ENCODE data around the gene MT1HL1. TPM values are rescaled to one million over a fixed set of nuclear protein-coding genes. Genes with fewer than 3 reads are reported as not detected.
"Not testable (repeated sequence)": the region's sequence is repeated elsewhere in the genome, so short reads cannot be mapped to it uniquely, and the experiment has no call there.

MT1HL1 gene
- total RNA-seq, 1 experiment from 2014 or later, result not detected

GRCh38 chr1:237018896-237019295, 14.7 kb upstream of the MT1HL1 start:
- DNase-seq (ENCODE audit: low read depth), result no peak

DNA sequence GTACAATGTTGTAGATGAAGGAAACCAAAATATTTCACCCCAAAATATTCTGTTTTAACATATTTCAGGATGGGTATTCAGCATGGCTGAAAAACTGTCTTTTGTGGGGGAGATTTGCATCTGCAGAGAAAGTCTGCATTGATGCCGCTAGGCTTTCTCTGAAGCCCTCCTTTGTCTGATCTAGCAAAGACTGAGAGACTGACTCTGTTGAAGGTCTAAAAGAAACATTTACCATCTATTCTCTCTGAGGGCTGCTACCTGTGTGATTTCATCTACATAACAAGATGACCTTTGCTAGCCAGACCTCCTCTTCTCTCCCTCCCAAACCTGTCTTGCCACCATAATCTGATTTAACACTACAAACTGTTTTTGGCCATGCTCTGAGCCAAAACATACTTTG, 12.4 kb upstream of the MT1HL1 start:
- no peak for DNase-seq (ENCODE audit: low read depth)

- no peak for DNase-seq (ENCODE audit: low read depth)
These were observed 9.4 kb upstream of the MT1HL1 start for GRCh38 chr1:237013608-237014007.

- peak; percentile 91 for DNase-seq (ENCODE audit: low read depth)
These were observed 8.6 kb upstream of the MT1HL1 start for GRCh38 chr1:237012788-237013383.

DNA sequence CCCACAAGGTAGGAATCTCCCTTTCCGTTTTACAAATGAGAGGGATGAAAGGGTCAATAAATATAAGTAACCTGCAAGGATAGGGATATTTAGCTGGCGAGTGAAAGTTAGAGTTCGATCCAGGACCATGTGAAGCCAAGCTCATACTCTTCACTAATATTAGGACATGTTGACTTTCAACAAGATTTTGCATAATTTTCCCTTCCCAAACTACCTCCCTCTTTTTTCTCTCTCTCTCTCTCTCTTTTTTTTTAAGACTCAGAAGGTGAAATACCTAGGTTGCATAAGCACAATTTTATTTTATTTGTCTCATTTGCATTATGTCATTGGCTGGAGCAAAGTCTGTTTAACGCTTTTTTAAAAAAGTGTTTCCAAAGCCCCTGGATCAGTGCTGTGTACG, 8.1 kb upstream of the MT1HL1 start:
- no peak for DNase-seq (ENCODE audit: low read depth)

DNA sequence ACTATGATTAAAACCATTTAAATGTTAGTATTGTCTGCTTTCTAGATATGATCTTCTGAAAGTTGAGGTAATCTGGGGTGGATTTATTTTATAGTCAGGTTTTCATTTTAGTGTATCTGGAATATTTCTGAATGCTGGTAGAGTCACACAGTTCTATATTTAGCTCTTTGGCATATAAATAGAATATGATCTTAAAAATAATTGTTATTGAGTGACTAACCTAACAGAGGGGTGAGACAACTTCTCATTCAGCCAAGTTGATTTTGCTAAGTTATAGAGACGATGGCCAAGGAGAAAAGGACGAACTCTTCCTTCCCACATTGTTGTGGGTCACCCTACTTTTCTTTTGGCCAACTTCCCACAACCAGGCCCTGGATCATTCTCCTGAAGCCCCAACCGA, 7.2 kb upstream of the MT1HL1 start:
- DNase-seq (ENCODE audit: low read depth), result no peak

DNA sequence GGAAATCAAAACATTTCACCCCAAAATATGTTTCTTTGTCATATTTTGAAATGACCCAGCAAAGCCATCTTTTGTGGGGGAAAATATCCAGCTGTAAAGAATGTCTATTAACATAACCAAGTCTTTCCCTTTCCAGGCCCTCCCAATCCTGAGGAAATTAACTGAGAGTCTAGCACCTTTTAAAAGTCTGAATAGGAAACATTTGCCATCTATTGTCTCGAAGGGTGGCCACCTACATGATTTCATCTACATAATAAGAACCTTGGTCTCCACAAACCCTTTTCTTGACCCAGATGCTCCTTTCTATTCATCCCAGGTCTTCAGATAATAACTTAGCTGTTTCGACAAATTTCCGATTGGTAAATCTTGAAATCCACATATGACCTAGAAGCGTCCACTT, 5.4 kb upstream of the MT1HL1 start:
- no peak for DNase-seq (ENCODE audit: low read depth)

DNA sequence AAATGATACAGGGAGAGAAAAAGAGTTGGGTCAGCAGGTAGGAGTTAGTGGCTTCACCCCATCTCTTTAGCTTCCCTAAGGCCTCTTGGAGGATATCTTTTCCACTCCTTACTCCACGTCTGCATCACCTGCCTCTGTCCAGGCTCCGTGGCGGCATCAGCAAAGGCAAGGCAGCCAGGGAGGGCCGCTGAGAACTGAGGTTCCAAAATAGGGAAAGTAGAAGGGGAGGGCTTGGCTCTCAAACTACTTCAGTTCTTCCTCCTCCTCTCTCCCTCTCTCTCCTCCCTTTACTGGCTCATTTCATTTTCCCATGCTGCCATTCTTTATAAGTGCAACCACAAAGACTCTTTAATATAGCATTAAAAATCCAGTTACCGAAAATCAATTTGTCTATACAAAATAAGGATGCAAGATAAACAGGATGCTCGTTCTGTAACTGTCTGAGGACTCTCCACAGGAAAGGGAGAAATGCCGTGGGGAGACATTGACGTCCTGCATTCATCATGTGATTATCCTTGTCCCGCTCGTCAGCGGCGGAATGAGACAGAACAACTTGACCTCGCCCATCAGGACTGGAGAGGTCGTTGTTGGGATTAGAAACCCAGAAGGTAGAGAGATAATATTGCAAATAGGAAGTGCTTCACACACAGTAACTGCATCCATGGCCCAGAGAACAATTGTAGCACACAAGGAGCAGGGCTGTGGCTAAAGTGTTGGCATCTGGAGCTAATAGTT, 3.1 kb upstream of the MT1HL1 start:
- no peak for DNase-seq (ENCODE audit: low read depth)

GRCh38 chr1:237005674-237006073, 1.4 kb upstream of the MT1HL1 start:
- DNase-seq (ENCODE audit: low read depth), result no peak

DNA sequence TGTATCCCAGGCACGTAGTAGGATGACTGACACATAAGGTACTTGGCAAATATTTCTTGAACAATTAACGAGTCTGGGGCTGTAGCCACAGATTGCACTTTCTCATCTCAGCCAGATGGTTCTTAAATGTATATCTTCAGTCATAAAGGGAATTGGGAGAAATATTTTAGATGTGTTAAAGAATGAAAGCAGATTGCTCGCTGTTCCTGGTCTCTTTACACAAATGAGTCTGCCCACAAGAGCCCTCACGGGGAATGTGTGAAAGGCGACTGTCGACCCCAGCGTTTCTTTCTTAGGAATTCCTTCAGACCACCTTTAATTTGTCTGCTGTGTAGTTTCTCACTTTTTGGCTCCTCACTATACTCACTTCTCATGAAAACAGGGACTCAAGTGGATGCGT, 725 bp downstream of the MT1HL1 start:
- no peak for DNase-seq (ENCODE audit: low read depth)

- DNase-seq (ENCODE audit: low read depth), result no peak
These were observed 4.0 kb downstream of the MT1HL1 start for GRCh38 chr1:237000191-237000590.

- no peak for DNase-seq (ENCODE audit: low read depth)
These were observed 5.7 kb downstream of the MT1HL1 start for GRCh38 chr1:236998546-236998945.

GRCh38 chr1:236997882-236998281, 6.4 kb downstream of the MT1HL1 start:
- no peak for DNase-seq (ENCODE audit: low read depth)

DNA sequence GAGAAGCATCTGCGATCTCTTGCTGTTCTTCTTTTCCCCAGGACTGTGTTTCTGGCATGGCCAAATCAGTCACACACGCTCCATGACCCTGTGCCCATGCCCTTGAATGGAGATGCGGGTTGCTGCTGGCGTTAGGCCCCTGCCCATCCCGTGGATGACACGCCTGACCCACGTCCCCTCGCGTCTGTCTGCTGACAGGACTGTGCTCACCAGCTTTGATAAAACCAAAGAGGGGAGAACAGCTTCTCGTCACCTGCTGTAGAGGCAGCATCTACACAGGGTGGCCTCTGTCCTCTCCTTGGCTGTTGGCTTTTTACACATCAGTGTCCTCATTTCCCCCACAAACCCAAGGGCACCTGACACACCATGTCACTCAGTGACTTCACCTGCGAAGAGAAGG, 6.9 kb downstream of the MT1HL1 start:
- no peak for DNase-seq (ENCODE audit: low read depth)

- DNase-seq (ENCODE audit: low read depth), result no peak
These were observed 9.8 kb downstream of the MT1HL1 start for GRCh38 chr1:236994450-236994849.

DNA sequence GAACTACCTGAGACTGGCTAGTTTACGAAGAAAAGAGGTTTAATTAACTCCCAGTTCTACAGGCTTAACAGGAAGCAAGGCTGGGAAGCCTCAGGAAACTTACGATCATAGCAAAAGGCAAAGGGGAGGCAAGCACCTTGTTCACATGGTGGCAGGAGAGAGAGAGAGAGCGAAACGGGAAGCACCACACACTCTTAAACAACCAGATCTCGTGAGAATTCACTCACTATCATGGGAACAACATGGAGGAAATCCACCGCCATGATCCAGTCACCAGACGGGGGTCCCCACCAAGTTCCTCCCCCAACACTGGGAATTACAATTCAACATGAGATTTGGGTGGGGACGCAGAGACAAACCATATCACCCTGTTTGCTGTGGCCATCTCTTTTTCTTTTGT, 11.8 kb downstream of the MT1HL1 start:
- no peak for DNase-seq (ENCODE audit: low read depth)

GRCh38 chr1:236990052-236990445, 14.2 kb downstream of the MT1HL1 start:
- no peak for DNase-seq (ENCODE audit: low read depth)

DNA sequence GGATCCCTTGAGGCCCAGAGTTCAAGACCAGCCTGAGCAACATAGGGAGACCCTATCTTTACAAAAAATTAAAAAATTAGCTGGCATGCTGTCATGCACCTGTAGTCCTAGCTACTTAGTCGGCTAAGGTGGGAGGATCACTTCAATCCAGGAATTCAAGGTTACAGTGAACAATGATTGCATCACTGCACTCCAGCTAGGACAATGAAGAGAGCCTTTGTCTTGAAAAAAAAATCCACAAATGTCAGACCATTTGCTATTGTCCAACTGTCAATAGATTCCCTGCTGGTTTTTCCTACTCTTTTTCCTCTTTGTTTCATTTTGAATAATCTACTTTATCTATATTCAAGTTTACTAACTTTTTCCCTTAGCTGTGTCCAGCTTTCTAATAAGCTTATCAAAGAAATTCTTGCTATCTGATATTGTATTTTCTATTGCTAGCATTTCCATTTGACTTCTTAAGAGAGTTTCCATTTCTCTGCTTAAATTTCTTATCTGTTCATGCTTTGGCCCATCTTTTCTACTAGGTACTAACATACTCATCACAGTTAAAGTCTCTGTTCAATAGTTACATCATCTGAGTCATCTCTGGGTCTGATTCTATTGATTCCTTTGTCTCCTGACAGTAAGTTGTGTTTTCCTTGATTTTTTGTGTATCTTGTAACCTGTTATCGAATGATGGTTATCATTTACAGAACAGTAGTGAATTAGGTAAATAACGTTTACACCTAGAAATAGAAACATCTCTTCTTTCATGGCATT, 14.8 kb downstream of the MT1HL1 start:
- DNase-seq (ENCODE audit: low read depth), result no peak

DNA sequence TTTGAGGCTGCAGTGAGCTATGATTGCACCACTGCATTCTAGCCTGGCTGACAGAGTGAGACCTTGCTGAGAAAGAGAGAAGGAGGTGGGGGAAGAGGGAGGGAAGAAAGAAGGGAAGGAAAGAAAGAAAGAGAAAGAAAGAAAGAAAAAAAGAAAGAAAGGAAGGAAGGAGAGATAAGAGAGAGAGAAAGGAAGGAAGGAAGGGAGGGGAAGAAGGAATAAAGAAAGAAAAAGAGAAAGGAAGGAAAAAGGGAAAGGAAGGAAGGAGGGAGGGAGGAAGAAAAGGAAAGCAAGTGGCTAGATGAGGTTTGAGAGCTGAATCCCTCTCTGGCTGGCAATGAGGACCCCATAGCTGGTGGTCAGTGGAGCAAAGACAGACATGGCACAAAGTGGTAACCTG, 20.4 kb downstream of the MT1HL1 start:
- no peak for DNase-seq (ENCODE audit: low read depth)

- DNase-seq (ENCODE audit: low read depth), result no peak
These were observed 21.9 kb downstream of the MT1HL1 start for GRCh38 chr1:236982380-236982779.

DNA sequence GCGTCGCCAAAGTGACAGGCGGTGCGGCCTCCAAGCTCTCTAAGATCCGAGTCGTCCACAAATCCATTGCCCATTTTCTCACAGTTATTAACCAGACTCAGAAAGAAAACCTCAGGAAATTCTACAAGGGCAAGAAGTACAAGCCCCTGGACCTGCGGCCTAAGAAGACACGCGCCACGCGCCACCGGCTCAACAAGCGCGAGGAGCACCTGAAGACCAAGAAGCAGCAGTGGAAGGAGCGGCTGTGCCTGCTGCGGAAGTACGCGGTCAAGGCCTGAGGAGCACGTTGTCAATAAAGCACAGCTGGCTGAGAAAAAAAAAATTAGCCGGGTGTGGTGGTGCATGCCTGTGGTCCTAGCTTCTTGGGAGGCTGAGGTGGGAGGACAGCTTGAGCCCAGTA, 22.8 kb downstream of the MT1HL1 start:
- DNase-seq (ENCODE audit: low read depth), result not testable (repeated sequence)

GRCh38 chr1:236980673-236981072, 23.6 kb downstream of the MT1HL1 start:
- DNase-seq (ENCODE audit: low read depth), result no peak
